Skin epidermis (tissue), 12 donors: ENCODE data around the gene SYK.
A peak's percentile ranks its signal among the peaks of the same experiment; 100 is the strongest.
"Not testable (repeated sequence)": the region's sequence is repeated elsewhere in the genome, so short reads cannot be mapped to it uniquely, and the experiment has no call there.

Source experiments
- H3K27ac ChIP-seq, 21 experiments: fragments of 200-600 bp; sonication (generic) in 11 of 21; one replicate each; pipeline ENCODE4 v1.5.0; 2020; ENCODE audit warnings: mild to moderate bottlenecking in 3 of 21, inconsistent platforms in 2 of 21, moderate library complexity in 2 of 21
- H3K4me3 ChIP-seq, 7 experiments: fragments of 200-600 bp; sonication (generic) in 2 of 7; one replicate each; pipeline ENCODE4 v1.5.0; 2020; ENCODE audit warnings: inconsistent platforms in 2 of 7, mild to moderate bottlenecking in 2 of 7, moderate library complexity in 1 of 7

SYK gene

DNA sequence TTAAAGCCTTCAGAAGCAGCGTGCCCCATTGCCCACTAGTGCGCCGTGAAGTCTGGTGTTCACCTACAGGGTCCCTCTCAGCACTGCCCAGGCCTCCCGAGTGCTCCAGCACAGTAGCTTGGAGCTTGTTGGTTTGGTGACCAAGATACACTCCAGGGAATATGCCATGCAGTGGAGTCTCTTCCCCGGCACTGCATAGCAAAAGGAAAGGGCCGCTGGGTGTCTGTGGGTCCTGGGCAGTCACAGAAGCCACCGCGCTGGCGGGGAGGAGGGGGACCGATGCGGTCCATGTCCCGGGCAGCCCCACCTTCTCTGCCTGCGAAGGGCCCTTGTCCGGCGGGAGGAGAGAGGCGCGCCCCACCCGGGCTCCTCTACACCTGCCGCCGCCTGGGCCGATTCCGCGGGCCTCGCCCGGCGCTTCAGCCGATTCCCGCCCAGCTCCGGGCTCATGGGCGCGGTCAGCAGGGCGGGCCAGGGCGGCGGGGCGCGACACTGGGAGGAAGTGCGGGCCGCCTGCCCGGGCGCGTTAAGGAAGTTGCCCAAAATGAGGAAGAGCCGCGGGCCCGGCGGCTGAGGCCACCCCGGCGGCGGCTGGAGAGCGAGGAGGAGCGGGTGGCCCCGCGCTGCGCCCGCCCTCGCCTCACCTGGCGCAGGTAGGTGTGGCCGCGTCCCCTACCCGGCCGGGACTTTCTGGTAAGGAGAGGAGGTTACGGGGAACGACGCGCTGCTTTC lies at the start of gene SYK:
Gene SYK (plus strand): TSS at position 579 of the 732 bp plus-strand sequence. CDS start 42,080 bp downstream, outside the sequence.
- H3K4me3 ChIP-seq: peak within 1 kb of the TSS; percentile 39 to 59 (median 56)

DNA sequence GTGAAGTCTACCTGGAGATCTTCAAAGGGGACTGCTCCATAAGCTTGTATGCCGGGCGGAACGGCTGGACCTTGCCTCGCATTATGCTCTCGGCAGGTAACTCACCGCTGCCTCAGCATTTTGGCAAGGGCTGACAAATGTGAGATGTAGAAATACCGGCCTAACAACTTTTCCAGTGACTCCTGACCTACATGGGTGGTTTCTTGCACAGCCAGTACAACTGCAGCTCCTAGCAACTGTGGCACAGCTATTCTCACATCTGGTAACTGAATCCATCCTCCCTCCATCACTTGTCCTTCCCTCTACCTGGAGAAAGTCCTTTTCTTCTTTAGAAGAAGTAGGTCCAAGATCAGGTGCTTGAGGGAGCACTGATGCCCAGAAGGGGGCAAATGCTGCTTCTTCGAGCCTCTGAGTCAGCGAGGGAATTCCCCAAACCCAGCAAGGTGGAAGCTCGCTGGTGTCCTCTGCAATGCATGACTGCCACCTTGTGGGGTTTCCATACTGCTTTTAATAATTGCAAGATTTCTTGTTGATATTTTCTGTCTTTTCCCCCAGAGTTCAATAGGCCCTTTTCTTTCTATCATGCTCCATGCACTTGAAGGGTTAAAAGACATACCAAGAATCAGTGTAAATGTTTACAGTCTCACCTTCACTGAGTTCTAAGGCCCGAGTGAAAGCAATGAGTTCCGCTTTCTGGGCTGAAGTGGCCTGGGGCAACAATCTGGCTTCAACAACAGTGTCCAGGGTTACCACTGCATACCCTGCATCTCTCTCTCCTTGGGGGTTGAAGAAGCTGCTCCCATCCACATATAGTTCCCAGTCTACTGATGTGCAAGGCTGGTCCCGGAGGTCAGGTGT lies 45.9 kb upstream of the SYK start:
- peak overlapping the region in 1 of 21 experiments; percentile 8 for H3K27ac ChIP-seq
- H3K4me3 ChIP-seq: not testable (repeated sequence)

More for the DNA sequence above, at the start of gene SYK:
- peak within 1 kb of the TSS; percentile 13 to 94 (median 84) for H3K27ac ChIP-seq

DNA sequence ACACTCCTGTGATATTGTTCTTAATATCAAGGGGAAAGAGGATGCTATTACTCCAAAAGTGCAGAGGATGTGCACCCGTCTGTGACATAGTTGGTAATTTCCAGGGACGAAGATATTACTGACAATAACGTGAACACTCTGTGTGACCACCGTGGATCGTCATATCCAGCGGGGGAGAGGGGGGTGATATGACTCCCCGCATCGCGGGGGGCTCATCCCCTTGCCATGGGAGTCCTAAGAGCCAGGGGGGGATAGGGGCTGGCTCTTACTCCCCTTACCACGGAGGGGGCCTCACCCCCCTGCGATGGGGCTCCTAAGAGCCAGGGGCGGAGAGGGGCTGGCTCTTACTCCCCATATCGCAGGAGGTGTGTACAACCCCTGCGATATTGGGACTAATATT lies 41.0 kb upstream of the SYK start:
- H3K27ac ChIP-seq, H3K4me3 ChIP-seq: not testable (repeated sequence)

DNA sequence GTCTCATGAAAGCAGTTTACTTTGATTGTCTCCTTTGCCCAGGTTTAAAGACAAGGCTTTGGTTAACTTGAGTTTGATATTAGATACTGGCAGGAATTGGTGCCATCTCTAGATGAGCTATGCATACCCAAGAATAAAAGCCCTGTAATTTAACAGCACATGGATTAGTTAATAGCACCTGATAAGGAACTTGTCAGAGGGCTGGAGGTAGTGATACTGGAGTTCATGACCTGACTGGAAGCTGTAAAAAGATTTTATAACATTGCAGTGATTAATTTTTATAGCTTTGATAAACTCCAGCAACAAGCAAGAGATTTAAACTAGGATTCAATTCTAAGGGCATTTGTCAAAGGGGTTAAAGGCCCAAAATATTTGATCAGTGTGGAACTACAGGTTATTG lies 34.9 kb upstream of the SYK start:
- Histone ChIP-seq H3K27ac (no peak overlapping the region), H3K4me3 (no peak overlapping the region)

DNA sequence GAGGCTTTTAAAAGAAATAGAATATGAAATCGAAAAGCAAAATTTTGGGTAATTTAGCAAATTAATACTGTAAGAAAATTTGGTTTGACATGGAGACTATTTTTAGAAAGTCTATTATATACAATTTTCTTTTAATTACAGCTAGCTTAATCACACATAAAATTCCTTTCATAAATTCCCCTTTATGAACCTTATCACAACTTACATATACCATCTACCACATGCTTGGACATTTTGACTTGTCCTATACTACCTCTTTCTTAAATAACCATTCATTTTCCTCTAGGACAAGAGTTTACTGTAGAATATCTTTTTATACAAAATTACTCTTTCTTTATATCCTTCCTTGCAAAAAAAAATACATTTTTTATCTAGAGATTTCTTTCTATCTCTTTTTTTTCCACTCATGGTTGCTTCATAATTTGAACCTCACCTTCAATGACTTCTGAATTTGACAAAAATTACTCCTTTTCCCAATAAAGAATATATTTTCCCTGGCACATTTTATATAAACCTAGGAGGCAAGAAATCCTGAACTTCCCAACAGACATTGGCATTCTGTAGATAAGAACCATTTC lies 34.0 kb upstream of the SYK start:
- no peak overlapping the region for H3K27ac ChIP-seq
- H3K4me3 ChIP-seq: no peak overlapping the region

DNA sequence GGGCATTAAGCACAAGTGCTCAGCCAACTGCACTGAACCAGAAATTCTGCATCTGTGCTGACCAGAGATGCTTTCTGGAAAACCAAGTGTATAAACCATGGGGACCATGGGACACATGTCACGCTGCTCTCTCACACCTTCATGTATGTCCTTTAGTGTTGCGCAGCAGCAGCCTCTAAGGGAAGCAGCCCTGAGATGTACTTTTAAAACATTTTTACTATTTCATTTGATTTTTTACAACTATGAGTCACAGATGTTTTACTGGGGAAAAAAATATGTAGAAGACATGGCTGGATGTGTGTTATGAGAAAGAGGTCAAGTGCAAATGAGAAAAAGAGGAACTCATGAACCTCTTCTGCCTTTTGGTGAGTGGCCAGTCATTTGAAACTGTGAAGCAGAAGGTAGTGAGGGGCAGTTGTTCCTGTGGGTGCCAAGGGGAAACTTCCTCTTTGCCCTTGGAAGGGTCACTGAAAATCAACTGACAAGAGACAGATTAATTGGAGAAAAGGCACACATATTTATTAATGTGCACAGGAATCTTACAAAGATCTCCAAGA lies 31.4 kb upstream of the SYK start:
- no peak overlapping the region for H3K4me3 ChIP-seq
- no peak overlapping the region for H3K27ac ChIP-seq

DNA sequence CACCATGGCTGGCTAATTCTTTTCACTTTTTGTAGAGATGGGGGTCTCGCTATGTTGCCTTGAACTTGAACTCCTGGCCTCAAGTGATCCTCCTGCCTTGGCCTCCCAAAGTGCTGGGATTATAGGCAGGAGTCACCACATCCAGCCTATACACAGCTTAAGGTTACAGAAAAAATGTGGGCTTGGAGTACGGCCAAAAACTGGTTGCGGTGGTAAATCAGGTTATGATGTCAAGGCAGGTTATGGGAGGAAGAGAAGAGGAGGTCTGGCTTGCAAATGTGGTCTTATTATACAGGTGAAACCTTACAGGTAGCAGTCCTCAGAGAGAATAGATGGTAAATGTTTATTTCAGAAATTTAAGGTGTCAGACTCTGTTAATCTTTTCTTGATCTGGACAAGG lies 30.7 kb upstream of the SYK start:
- Histone ChIP-seq H3K4me3 (no peak overlapping the region), H3K27ac (no peak overlapping the region)

DNA sequence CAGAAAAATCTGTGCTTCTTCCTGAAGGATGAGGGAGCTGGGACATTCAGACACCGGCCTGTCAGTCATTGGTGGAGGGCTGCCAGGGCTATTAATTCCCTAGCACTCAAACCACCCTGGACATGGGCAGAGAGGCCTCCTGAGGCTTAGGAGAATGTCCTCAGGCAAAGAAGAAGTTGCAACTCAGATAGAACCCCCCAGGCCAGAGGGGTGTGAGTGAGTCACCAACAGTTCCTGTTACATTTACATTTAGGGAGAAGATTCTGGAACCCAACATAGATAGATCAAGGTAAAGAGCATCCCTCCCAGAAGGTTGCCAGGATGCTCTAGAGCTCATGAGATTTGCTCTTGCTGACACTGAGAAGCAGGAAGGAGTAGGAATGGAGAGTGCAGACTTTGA lies 29.2 kb upstream of the SYK start:
- no peak overlapping the region for H3K4me3 ChIP-seq
- no peak overlapping the region for H3K27ac ChIP-seq

DNA sequence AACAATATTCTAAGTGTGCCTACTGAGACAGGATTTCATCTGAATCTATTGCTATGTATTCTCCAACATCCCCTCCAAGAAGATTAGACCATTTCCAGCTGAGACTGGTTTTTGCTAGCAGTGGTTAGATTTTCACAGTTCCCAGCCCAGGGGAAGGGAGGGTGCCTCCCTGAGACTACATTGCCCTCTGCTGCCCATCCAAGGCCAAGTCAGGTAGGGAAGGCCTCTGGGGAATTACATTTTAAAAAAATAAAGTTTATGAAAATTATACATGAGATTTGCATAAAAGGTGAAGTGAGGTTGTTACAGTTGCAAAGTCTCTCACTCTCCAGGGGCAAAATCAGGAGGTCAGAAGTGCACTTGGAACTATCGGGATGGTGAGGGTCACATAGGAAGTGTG lies 28.0 kb upstream of the SYK start:
- Histone ChIP-seq H3K27ac (peak overlapping the region in 1 of 21 experiments; percentile 23), H3K4me3 (no peak overlapping the region)

DNA sequence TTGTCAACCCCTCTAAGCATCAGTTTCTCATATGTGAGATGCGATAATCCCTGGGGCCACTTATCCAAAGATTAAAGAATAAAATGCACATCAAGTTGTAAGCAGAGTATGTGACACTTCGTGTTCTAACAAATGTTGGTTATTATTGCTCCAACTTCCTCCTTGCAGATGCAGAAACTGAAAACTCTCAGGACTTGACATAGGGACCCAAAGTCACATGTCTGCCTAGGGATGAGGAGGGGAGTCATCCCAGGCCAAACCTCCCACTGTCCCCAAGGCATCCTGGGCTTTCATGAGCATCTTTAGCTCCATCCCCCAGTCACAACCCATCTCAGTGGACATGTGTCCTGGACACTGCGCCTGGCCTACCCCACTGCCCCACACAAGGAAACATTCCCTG lies 27.5 kb upstream of the SYK start:
- no peak overlapping the region for H3K4me3 ChIP-seq
- peak overlapping the region in 1 of 21 experiments; percentile 23 for H3K27ac ChIP-seq

DNA sequence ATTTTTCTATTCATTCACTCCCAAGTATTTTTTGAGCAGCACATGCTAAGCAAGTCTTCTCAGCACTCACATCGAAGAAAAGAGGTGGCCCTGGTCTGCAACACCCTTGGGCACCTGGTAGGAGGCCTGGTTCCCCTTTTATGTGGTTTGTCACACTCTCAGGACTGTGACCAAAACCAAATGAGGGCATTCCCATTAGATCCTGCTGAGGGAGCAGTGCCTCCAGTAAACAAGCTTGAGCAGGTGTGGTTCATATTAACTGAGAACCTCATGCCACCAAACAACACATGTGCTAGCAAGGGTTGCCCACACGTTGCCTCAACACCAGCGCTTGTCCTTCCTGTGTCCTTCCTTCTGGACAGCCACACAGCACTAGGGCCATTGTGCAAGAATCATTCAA lies 26.9 kb upstream of the SYK start:
- H3K27ac ChIP-seq: no peak overlapping the region
- H3K4me3 ChIP-seq: no peak overlapping the region

DNA sequence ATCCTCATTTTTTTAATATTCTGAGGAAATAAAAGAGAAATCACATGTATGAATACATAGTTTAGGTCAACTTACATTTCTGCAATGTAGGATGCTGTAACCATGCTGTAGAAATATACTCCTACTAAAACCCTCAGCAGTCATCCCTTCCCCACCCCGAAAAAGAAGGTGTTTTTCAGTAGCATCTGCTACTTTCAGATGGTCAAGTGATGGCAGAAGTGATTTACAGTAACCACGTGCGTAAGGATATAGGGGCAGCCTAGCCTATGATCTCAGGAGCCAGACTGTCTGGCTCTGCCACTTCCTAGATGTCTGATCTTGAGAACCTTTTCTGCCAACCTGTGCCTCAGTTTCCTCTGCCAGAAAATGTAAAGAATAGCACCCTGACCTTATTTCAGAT lies 26.0 kb upstream of the SYK start:
- Histone ChIP-seq H3K4me3 (no peak overlapping the region), H3K27ac (no peak overlapping the region)

DNA sequence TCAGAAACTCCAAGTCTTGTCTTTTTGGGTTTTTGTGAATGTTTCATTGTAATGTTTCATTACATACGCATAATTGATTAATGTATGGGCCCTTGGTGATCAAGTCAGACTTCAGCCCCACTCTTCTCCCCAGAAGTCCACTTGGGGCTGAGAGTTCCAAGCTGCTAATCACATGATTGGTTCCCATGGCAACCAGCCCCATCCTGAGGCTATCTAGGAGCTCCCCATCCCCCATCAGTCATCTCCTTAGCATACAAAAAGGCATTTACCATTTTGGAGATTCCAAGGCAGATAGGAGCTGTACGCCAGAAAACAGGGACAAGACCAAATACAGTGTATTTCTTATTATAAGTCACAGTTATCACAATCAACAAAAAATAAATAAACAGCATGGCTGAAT lies 22.9 kb upstream of the SYK start:
- no peak overlapping the region for H3K27ac ChIP-seq
- H3K4me3 ChIP-seq: no peak overlapping the region

DNA sequence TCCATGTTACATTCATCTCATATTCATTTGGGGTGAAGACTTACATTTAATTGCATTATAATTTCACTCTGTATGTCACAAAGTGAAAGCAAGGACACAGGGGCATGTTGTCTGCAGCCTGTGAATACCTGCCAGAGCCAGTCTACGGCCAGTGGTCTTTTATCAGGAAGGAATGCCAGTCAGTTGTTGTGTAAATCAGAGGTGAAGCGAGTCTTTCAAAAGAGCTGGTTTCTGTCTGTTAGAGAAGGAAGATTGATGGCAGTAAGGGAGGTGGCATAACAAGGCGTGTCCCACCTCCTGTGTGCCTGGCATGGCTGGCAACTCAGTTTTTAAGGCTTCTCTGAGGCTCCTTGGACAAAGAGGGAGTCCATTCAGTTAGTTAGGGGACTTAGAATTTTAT lies 18.1 kb upstream of the SYK start:
- no peak overlapping the region for H3K27ac ChIP-seq

DNA sequence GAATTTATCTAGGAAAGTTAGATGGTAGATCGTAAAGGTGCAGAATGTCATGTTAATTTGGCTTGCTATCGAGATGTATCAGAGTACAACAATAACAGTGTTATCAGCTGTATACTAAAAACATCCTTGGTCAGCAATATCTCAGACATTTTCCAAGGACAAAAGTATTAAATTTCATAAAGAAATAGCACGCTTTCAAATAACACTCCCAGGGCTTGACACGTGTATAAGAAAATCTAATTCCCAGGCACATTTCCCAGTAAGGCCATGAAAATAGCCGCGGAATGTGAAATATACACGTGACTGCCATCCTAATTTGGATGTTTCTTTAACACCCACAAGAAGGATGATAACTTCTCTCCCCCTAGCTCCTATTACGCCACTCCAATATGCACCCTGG lies 17.7 kb upstream of the SYK start:
- no peak overlapping the region for H3K27ac ChIP-seq
- no peak overlapping the region for H3K4me3 ChIP-seq

More for the DNA sequence above, 18.1 kb upstream of the SYK start:
- H3K4me3 ChIP-seq: no peak overlapping the region

DNA sequence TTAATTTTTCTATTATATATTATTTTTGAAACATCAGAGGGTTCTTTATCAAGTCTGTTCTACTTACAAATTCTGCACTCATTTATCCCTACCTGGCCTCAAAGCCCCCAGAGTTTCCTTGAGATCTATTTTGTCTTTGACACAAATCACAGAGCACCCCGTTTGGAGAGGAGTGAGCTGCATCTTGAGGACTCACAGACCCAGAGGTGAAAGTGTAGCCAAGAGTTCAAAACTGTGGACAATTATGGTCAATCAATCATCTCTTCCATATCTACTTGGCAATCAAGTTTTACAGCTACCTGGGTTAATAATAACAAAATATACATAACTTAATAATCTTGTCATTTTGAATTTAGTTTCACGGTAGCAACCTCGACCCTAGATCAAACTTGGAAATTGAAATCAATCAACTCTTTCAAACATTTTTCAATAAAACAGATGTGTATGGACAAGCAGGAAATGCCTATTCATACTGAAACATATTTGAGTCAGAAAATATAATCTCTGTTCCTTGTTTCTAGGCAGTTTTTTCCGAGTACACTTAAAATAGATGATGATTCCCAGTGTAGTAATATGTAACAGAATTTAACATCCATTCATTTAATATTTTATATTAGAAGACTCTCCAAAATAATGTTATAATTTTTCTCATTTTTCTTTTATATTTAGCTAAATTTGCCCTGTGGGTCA lies 13.7 kb upstream of the SYK start:
- no peak overlapping the region for H3K4me3 ChIP-seq
- no peak overlapping the region for H3K27ac ChIP-seq

DNA sequence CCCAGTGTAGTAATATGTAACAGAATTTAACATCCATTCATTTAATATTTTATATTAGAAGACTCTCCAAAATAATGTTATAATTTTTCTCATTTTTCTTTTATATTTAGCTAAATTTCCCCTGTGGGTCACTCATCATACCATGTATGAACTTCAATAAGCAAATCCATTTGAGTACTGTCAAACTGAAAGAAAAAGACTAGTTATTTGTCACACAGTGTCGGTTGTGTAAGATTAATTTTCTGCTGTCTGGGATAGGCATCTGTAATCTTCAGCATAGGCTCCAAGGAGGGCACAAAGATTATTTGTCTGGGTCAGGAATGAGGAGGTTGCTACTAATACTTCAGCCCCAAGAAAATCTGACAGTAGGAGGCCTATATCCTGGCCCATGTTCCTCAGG lies 13.1 kb upstream of the SYK start:
- not testable (repeated sequence) for H3K27ac ChIP-seq, H3K4me3 ChIP-seq

DNA sequence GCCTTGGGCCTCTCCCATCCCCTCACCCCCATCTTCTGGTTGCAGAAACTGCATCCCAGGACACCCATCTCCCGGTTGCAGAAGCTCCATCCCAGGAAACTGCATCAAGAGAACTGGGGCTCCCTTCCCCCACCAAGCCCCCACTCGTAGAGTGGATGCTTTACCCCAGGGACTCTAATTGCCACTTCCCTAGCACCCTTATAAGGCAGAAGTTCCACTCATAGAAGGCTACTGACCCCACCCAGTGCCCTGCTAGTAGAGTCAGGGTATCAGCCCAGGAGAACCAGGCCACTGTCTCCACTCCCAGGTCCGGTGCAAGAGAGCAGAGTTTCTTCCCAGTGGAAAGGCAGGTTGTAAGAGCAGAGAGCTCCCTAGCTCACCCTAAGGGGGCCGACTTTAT lies 12.2 kb upstream of the SYK start:
- H3K27ac ChIP-seq: no peak overlapping the region

DNA sequence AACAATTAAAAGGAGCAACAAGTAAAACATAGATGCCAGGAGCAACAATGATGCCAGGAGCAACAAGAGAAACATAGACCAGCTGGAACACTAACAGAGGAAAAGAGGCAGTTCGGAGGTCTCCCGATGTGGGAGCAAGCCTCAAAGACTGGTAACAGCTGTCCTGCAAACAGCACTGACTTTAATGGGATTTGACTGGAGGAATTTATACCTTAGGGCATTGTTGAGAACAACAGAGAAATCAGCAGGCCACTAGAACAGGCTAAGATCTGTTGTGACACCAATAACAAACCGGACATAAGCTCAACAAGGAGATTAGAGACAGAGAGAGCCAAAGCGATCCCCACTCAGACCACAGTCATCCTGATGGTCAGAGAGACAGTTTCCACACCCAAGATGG lies 11.8 kb upstream of the SYK start:
- H3K4me3 ChIP-seq: no peak overlapping the region
- no peak overlapping the region for H3K27ac ChIP-seq

More for the DNA sequence above, 12.2 kb upstream of the SYK start:
- H3K4me3 ChIP-seq: no peak overlapping the region

DNA sequence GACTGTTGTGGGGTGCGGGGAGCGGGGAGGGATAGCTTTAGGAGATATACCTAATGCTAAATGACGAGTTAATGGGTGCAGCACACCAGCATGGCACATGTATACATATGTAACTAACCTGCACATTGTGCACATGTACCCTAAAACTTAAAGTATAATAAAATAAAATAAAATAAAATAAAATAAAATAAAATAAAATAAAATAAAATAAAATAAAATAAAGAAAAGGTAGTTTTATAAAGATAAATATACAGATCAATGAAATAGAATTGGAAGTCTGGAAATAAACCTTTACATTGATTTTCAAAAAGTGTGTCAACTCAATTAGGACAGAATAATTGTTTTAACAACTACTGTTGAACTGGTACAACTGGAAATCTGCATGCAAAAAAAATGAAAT lies 8.6 kb upstream of the SYK start:
- H3K4me3 ChIP-seq, H3K27ac ChIP-seq: not testable (repeated sequence)
